Measurements from ENCODE around the gene CACNB4.
"Not testable (repeated sequence)": the region's sequence is repeated elsewhere in the genome, so short reads cannot be mapped to it uniquely, and the experiment has no call there.

The CACNB4 gene

GRCh38 chr2:151931756-151932155 lies 167.1 kb downstream of the CACNB4 start:
- no peak for DNase-seq

- no peak for DNase-seq
Observed at GRCh38 chr2:151931030-151931611, 167.7 kb downstream of the CACNB4 start.

GRCh38 chr2:151930042-151930441 lies 168.8 kb downstream of the CACNB4 start:
- no peak for DNase-seq

GRCh38 chr2:151928380-151928779 lies 170.5 kb downstream of the CACNB4 start:
- no peak for DNase-seq

GRCh38 chr2:151927501-151928221 lies 171.2 kb downstream of the CACNB4 start:
- DNase-seq = no peak

GRCh38 chr2:151922845-151923666 lies 175.8 kb downstream of the CACNB4 start:
- peak; percentile 79 for DNase-seq

- DNase-seq = no peak
Observed at GRCh38 chr2:151919786-151920185, 179.1 kb downstream of the CACNB4 start.

- no peak for DNase-seq
Observed at GRCh38 chr2:151918308-151918707, 180.5 kb downstream of the CACNB4 start.

GRCh38 chr2:151916632-151917031 lies 182.2 kb downstream of the CACNB4 start:
- no peak for DNase-seq

- DNase-seq = not testable (repeated sequence)
Observed at GRCh38 chr2:151915629-151916025, 183.2 kb downstream of the CACNB4 start.

- DNase-seq = no peak
Observed at GRCh38 chr2:151914989-151915628, 183.7 kb downstream of the CACNB4 start.

GRCh38 chr2:151908204-151908882 lies 190.5 kb downstream of the CACNB4 start:
- peak; percentile 86 for DNase-seq

- DNase-seq = no peak
Observed at GRCh38 chr2:151907286-151908203, 191.3 kb downstream of the CACNB4 start.

GRCh38 chr2:151906633-151906998 lies 192.2 kb downstream of the CACNB4 start:
- peak; percentile 61 for DNase-seq

- DNase-seq = no peak
Observed at GRCh38 chr2:151905963-151906632, 192.7 kb downstream of the CACNB4 start.

GRCh38 chr2:151904807-151905206 lies 194.0 kb downstream of the CACNB4 start:
- no peak for DNase-seq

- no peak for DNase-seq
Observed at GRCh38 chr2:151904021-151904420, 194.8 kb downstream of the CACNB4 start.

- DNase-seq = peak; percentile 40
Observed at GRCh38 chr2:151902829-151903228, 196.0 kb downstream of the CACNB4 start.

GRCh38 chr2:151900331-151900730 lies 198.5 kb downstream of the CACNB4 start:
- no peak for DNase-seq

- no peak for DNase-seq
Observed at GRCh38 chr2:151899156-151899555, 199.7 kb downstream of the CACNB4 start.

GRCh38 chr2:151891566-151892194 lies 207.2 kb downstream of the CACNB4 start:
- DNase-seq = no peak

Data from NCI-H226 (cell line).